Liver (tissue), 9 donors: Measurements from ENCODE around the gene FAM136A. TPM values are rescaled to one million over a fixed set of nuclear protein-coding genes. Genes with fewer than 3 reads are reported as not detected.

Source experiments
- DNase-seq: peaks from one replicate; pipeline ENCODE4 v3.0.0-alpha.2; 2017; ENCODE audit warnings: low spot score
- H3K27ac ChIP-seq, 2 donors: one replicate each; pipeline ENCODE4 v1.7.0; 2013; ENCODE audit warnings: inconsistent platforms in 2 of 2, low read length in 2 of 2, control low read depth in 1 of 2, low read depth in 1 of 2, mild to moderate bottlenecking in 1 of 2
- H3K27me3 ChIP-seq, 4 donors: one replicate each; pipeline versions ENCODE4 v1.6.1 to v1.7.0; 2013; ENCODE audit warnings: low read length in 3 of 4, inconsistent platforms in 1 of 4, mild to moderate bottlenecking in 1 of 4, moderate library complexity in 1 of 4; ENCODE audit not compliant: control insufficient read depth in 4 of 4, insufficient read depth in 4 of 4
- H3K36me3 ChIP-seq, 4 donors: one replicate each; pipeline versions ENCODE4 v1.6.1 to v1.7.0; 2013; ENCODE audit warnings: low read length in 3 of 4, mild to moderate bottlenecking in 3 of 4, low read depth in 1 of 4, moderate library complexity in 1 of 4; ENCODE audit not compliant: control insufficient read depth in 4 of 4, insufficient read depth in 3 of 4
- H3K4me1 ChIP-seq, 4 donors: one replicate each; pipeline versions ENCODE4 v1.6.1 to v1.7.0; 2013; ENCODE audit warnings: low read length in 3 of 4, mild to moderate bottlenecking in 3 of 4, moderate library complexity in 1 of 4; ENCODE audit not compliant: control insufficient read depth in 4 of 4, insufficient read depth in 4 of 4
- H3K4me3 ChIP-seq, 3 donors: one replicate each; pipeline versions ENCODE4 v1.6.1 to v1.7.0; 2013; ENCODE audit warnings: low read length in 3 of 3, control low read depth in 1 of 3, low read depth in 1 of 3, mild to moderate bottlenecking in 1 of 3
- H3K9ac ChIP-seq, 2 donors: one replicate each; pipeline ENCODE4 v1.7.0; 2013; ENCODE audit warnings: low read length in 2 of 2, mild to moderate bottlenecking in 2 of 2, moderate library complexity in 2 of 2, control low read depth in 1 of 2, low read depth in 1 of 2
- H3K9me3 ChIP-seq, 4 donors: one replicate each; pipeline versions ENCODE4 v1.6.1 to v1.7.0; 2013; ENCODE audit warnings: low read length in 3 of 4; ENCODE audit not compliant: control insufficient read depth in 4 of 4
- ATF3 ChIP-seq: IDR thresholded peaks from 2 replicates; pipeline ENCODE4 v1.6.1; 2016; ENCODE audit warnings: antibody characterized with exemption
- CTCF ChIP-seq: fragments of 150-350 bp; IDR thresholded peaks from 2 replicates; pipeline ENCODE4 v1.5.1; 2017; ENCODE audit warnings: improper control_type of control experiment, low read depth, low read length; ENCODE audit not compliant: missing input control
- EGR1 ChIP-seq, 2 donors: IDR thresholded peaks; 2 replicates each; pipeline ENCODE4 v1.6.1; 2016 to 2018; ENCODE audit warnings: antibody characterized with exemption in 2 of 2, low read depth in 2 of 2
- FOXA1 ChIP-seq: IDR thresholded peaks from 2 replicates; pipeline ENCODE4 v1.6.1; 2016; ENCODE audit warnings: antibody characterized with exemption
- FOXA2 ChIP-seq: IDR thresholded peaks from 2 replicates; pipeline ENCODE4 v1.6.1; 2016; ENCODE audit warnings: antibody characterized with exemption
- GABPA ChIP-seq, 2 donors: IDR thresholded peaks in 1 of 2; conservative IDR thresholded peaks in 1 of 2; 2 replicates each; pipeline ENCODE4 v1.6.1; 2016; ENCODE audit warnings: antibody characterized with exemption in 2 of 2, mild to moderate bottlenecking in 1 of 2, moderate library complexity in 1 of 2
- HNF4A ChIP-seq, 2 donors: conservative IDR thresholded peaks; 2 replicates each; pipeline ENCODE4 v1.6.1; 2016; ENCODE audit warnings: antibody characterized with exemption in 2 of 2, mild to moderate bottlenecking in 2 of 2
- HNF4G ChIP-seq: IDR thresholded peaks from 2 replicates; pipeline ENCODE4 v1.6.1; 2016; ENCODE audit warnings: antibody characterized with exemption
- JUND ChIP-seq, 2 donors: IDR thresholded peaks; 2 replicates each; pipeline ENCODE4 v1.6.1; 2016; ENCODE audit warnings: antibody characterized with exemption in 2 of 2
- MAX ChIP-seq: IDR thresholded peaks from 2 replicates; pipeline ENCODE4 v1.6.1; 2016; ENCODE audit warnings: antibody characterized with exemption
- NR2F2 ChIP-seq: IDR thresholded peaks from 2 replicates; pipeline ENCODE4 v1.6.1; 2016; ENCODE audit warnings: antibody characterized with exemption
- RAD21 ChIP-seq, 2 donors: IDR thresholded peaks; 2 replicates each; pipeline ENCODE4 v1.6.1; 2016; ENCODE audit warnings: antibody characterized with exemption in 2 of 2, mild to moderate bottlenecking in 2 of 2
- REST ChIP-seq: IDR thresholded peaks from 2 replicates; pipeline ENCODE4 v1.6.1; 2016; ENCODE audit warnings: antibody characterized with exemption, mild to moderate bottlenecking
- RXRA ChIP-seq, 2 donors: IDR thresholded peaks; 2 replicates each; pipeline ENCODE4 v1.6.1; 2017 to 2018; ENCODE audit warnings: antibody characterized with exemption in 2 of 2, mild to moderate bottlenecking in 1 of 2
- SP1 ChIP-seq: IDR thresholded peaks from 2 replicates; pipeline ENCODE4 v1.6.1; 2018; ENCODE audit warnings: antibody characterized with exemption, mild to moderate bottlenecking
- TAF1 ChIP-seq: conservative IDR thresholded peaks from 2 replicates; pipeline ENCODE4 v1.6.1; 2016; ENCODE audit warnings: antibody characterized with exemption, mild to moderate bottlenecking
- YY1 ChIP-seq: IDR thresholded peaks from 2 replicates; pipeline ENCODE4 v1.6.1; 2016; ENCODE audit warnings: antibody characterized with exemption, mild to moderate bottlenecking
- ZBTB33 ChIP-seq: IDR thresholded peaks from 2 replicates; pipeline ENCODE4 v1.6.1; 2016; ENCODE audit warnings: antibody characterized with exemption
- WGBS: extraction: QIAGEN DNeasy Blood & Tissue Kit; methylation state at CpG from one replicate; pipeline ENCODE4 v1.1.7; 2013; 5-methylcytosine and 5-hydroxymethylcytosine counted together
- polyA plus RNA-seq, 2 donors: library from polyadenylated mRNA; stranded (reverse) in 1 of 2; unstranded in 1 of 2; fragments of 200-250 nt in 1 of 2; fragments of >200 nt in 1 of 2; fragmentation: Nextera tagmentation in 1 of 2; extraction: Ambion mirVana in 1 of 2; gene quantifications; one replicate each; pipeline versions ENCODE4 v1.2.1 to v1.2.3, GENCODE V29; 2013 to 2015
- total RNA-seq, 2 donors: library from RNA; depleted of rRNA; stranded (reverse); fragments of >200 nt; gene quantifications; one replicate each; pipeline ENCODE4 v1.2.3, GENCODE V29; 2014
- donor health status: healthy.
- donor health status: healthy.
- donor health status: healthy.
- donor health status: healthy.
- donor health status: healthy.

Gene FAM136A
- total and polyA plus RNA-seq, 4 donors: 20.9 to 35.8 (median 24.2) TPM

GRCh38 chr2:70255637-70256314 is 46.1 kb downstream of the FAM136A start:
- Histone ChIP-seq H3K9me3 (no peaks in the 10 kb centered on the region), H3K4me3 (no peak overlapping the region), H3K27me3 (no peaks in the 10 kb centered on the region), H3K27ac (no peak overlapping the region), H3K4me1 (peaks cover 6 to 26% (median 17%) of the 10 kb centered on the region in 4 donors), H3K9ac (no peak overlapping the region), H3K36me3 (peaks cover 0 to 5% (median 0%) of the 10 kb centered on the region in 4 donors)
- 95% methylated on average over 8 of the region's 8 CpGs for WGBS
- TF ChIP-seq HNF4A (conservative IDR thresholded peaks at IDR 0.05) (no peak), YY1 (no peak), MAX (no peak), FOXA2 (no peak), NR2F2 (no peak), RAD21 (IDR thresholded peaks at IDR 0.05) (no peak), FOXA1 (no peak), GABPA (IDR thresholded peaks at IDR 0.05 in 1 of 2, conservative IDR thresholded peaks at IDR 0.05 in 1 of 2) (no peak), ATF3 (no peak), RXRA (IDR thresholded peaks at IDR 0.05) (no peak), HNF4G (no peak), SP1 (no peak), JUND (IDR thresholded peaks at IDR 0.05) (no peak), ZBTB33 (no peak), REST (no peak), EGR1 (IDR thresholded peaks at IDR 0.05; ENCODE audit: low read depth in 2 of 2) (no peak), TAF1 (no peak), CTCF (no peak)
- DNase-seq: no peak
